Stimulated activated effector memory CD8-positive, alpha-beta T cell treated with anti-CD3 and anti-CD28 coated beads, Interleukin-12 subunit alpha, Interleukin-12 subunit beta, amount 100 ng/mL, for 72 hours (primary cell): ENCODE measurements around the gene IPO9.

Experiments
- ATAC-seq: fragments of 150-1000 bp; cut with Tn5 transposase; 2 replicates; pipeline ENCODE4 v1.10.0; 2021
- DNase-seq, 2 donors: peaks; one replicate each; pipeline ENCODE4 v3.0.0; 2021 to 2022; ENCODE audit warnings: low spot score in 2 of 2
- H3K27ac Mint-ChIP-seq: one replicate; pipeline ENCODE4 v1.8.0; 2022; ENCODE audit warnings: mild to moderate bottlenecking, mixed read lengths
- H3K36me3 Mint-ChIP-seq: one replicate; pipeline ENCODE4 v1.8.0; 2022; ENCODE audit warnings: mild to moderate bottlenecking, mixed read lengths
- H3K4me1 Mint-ChIP-seq: one replicate; pipeline ENCODE4 v1.8.0; 2022; ENCODE audit warnings: mixed read lengths
- H3K4me3 Mint-ChIP-seq: one replicate; pipeline ENCODE4 v1.8.0; 2022; ENCODE audit warnings: mild to moderate bottlenecking, mixed read lengths
- H3K9me3 Mint-ChIP-seq: one replicate; pipeline ENCODE4 v1.8.0; 2022; ENCODE audit warnings: mixed read lengths

Gene IPO9

GRCh38 chr1:201828820-201829774 is at the start of gene IPO9:
TSS of gene IPO9 (plus strand) at chr1:201829157. CDS start at chr1:201829210, 53 bp downstream.
- H3K4me1 Mint-ChIP-seq = peaks cover 28% of the 10 kb centered on the region
- peak within 1 kb of the TSS; percentile 97 for H3K27ac Mint-ChIP-seq
- ATAC-seq = peak; percentile 94
- H3K9me3 Mint-ChIP-seq = no peaks in the 10 kb centered on the region
- H3K36me3 Mint-ChIP-seq = peaks cover 31% of the 10 kb centered on the region
- peak within 1 kb of the TSS; percentile 91 for H3K4me3 Mint-ChIP-seq
- peak; percentile 97 to 98 for DNase-seq

DNA sequence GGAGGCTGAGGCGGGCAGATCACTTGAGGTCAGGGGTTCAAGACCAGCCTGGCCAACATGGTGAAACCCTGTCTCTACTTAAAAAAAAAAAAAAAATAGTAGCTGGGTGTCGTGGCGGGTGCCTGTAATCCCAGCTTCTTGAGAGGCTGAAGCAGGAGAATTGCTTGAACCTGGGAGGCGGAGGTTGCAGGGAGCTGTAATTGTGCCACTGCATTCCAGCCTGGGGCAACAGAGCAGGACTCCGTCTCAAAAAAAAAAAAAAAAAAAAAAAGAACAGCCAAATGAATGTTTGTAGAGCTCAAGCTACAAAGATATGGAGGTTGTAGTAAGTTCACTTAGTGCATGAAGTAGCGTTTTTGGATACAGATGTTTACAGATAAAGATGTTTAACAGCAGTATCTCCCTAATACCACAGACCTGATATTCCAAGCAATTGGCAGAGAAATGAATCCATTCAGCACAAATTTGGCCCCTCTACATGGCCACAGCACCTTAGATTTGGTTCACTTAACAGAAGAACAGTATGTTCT is 49.5 kb upstream of the IPO9 start:
- DNase-seq = no peak
- no peaks in the 10 kb centered on the region for H3K9me3 Mint-ChIP-seq
- ATAC-seq = no peak
- H3K27ac Mint-ChIP-seq = no peak overlapping the region
- no peak overlapping the region for H3K4me3 Mint-ChIP-seq
- no peaks in the 10 kb centered on the region for H3K4me1 Mint-ChIP-seq
- no peaks in the 10 kb centered on the region for H3K36me3 Mint-ChIP-seq

GRCh38 chr1:201780952-201781351 is 48.0 kb upstream of the IPO9 start:
- DNase-seq (no peak), ATAC-seq (no peak)
- H3K27ac Mint-ChIP-seq = no peak overlapping the region
- H3K9me3 Mint-ChIP-seq = no peaks in the 10 kb centered on the region
- no peaks in the 10 kb centered on the region for H3K4me1 Mint-ChIP-seq
- H3K4me3 Mint-ChIP-seq = no peak overlapping the region
- no peaks in the 10 kb centered on the region for H3K36me3 Mint-ChIP-seq

- Mint-ChIP-seq H3K27ac (no peak overlapping the region), H3K4me1 (no peaks in the 10 kb centered on the region), H3K9me3 (no peaks in the 10 kb centered on the region), H3K4me3 (no peak overlapping the region), H3K36me3 (no peaks in the 10 kb centered on the region)
- ATAC-seq (no peak), DNase-seq (no peak)
Measured at GRCh38 chr1:201781437-201781836, 47.5 kb upstream of the IPO9 start.

GRCh38 chr1:201782353-201782752 is 46.6 kb upstream of the IPO9 start:
- H3K4me1 Mint-ChIP-seq = no peaks in the 10 kb centered on the region

DNA sequence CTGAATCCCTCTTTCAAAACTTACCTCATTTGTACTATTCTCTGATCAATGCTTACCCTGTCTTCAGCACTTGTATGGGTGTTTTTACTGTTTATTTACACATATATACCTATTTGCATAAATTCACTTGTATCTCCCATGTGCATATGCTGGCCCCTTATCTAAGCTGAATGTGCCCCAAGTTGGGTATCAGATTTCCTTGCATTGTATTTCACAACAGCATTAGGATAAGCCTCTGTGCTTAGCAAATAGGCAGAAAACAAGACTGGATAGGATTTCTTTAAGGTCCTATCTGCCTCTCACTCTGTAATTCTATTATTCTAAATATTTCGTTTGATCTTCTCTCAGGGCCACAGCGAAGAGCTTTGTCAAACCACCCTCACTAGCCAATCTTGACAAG is 45.9 kb upstream of the IPO9 start:
- H3K27ac Mint-ChIP-seq = no peak overlapping the region
- ATAC-seq (no peak), DNase-seq (no peak)
- no peaks in the 10 kb centered on the region for H3K9me3 Mint-ChIP-seq
- H3K4me3 Mint-ChIP-seq = no peak overlapping the region
- no peaks in the 10 kb centered on the region for H3K36me3 Mint-ChIP-seq
- no peaks in the 10 kb centered on the region for H3K4me1 Mint-ChIP-seq

More at GRCh38 chr1:201782353-201782752, 46.6 kb upstream of the IPO9 start:
- no peak overlapping the region for H3K27ac Mint-ChIP-seq
- no peaks in the 10 kb centered on the region for H3K9me3 Mint-ChIP-seq
- no peak for ATAC-seq
- H3K36me3 Mint-ChIP-seq = no peaks in the 10 kb centered on the region
- DNase-seq = no peak
- no peak overlapping the region for H3K4me3 Mint-ChIP-seq

DNA sequence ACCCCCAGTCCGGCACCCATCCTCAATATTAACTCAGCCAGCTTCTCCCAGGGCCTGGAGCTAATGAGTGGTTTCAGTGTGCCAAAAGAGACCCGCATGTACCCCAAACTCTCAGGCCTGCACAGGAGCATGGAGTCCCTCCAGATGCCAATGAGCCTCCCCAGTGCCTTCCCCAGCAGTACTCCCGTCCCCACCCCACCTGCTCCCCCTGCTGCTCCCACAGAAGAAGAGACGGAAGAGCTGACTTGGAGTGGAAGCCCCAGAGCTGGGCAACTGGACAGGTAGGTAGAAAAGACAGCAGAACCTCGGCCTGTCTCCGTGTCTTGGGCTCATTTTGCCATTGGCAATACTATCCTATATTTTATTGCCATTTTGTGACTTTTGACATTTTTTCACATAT is 45.4 kb upstream of the IPO9 start:
- Mint-ChIP-seq H3K27ac (no peak overlapping the region), H3K4me1 (no peaks in the 10 kb centered on the region), H3K4me3 (no peak overlapping the region), H3K36me3 (no peaks in the 10 kb centered on the region), H3K9me3 (no peaks in the 10 kb centered on the region)
- no peak for ATAC-seq
- no peak for DNase-seq

DNA sequence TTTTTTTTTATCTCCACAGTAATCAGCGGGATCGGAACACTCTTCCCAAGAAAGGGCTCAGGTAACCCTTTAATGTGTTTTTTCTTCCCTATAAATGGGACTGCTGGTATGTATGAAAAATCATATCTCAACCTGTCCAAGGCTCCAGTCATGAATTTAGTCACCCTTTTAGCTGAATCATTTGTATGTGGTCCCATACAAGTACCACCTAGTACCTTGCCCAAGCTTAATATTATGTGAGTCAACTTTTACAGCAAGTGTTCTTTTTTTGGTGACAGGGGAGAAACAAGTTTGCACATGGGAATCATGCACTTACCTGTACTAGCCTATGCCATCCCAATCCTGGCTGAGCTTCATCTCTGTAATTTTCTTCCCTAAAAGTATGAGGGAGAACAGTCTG is 43.7 kb upstream of the IPO9 start:
- H3K4me1 Mint-ChIP-seq = peaks cover 2% of the 10 kb centered on the region
- no peak overlapping the region for H3K4me3 Mint-ChIP-seq
- no peaks in the 10 kb centered on the region for H3K36me3 Mint-ChIP-seq
- DNase-seq = no peak
- H3K9me3 Mint-ChIP-seq = no peaks in the 10 kb centered on the region
- ATAC-seq = peak; percentile 54
- H3K27ac Mint-ChIP-seq = no peak overlapping the region

DNA sequence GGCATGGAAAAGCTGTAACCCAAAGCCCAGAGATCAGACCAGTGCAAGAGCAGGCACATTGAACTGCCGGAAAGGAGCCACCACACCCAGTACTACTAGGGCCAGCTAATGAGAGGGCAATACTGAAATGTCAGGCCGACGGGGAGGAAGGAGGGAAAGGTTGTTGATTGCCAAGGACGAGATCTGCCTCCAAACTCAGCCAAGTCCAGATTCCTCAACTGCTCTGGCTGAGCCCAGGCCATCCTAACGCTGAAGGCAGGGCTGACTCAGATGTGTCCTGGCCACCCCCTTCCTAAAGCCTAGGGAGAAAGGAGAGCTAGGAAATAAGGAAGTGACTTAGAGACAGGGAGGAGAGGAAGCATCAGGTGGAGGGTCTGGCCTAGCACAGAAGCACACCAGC is 42.1 kb upstream of the IPO9 start:
- H3K36me3 Mint-ChIP-seq = no peaks in the 10 kb centered on the region
- no peaks in the 10 kb centered on the region for H3K9me3 Mint-ChIP-seq
- no peak overlapping the region for H3K27ac Mint-ChIP-seq
- peaks cover 6% of the 10 kb centered on the region for H3K4me1 Mint-ChIP-seq
- ATAC-seq (no peak), DNase-seq (no peak)
- no peak overlapping the region for H3K4me3 Mint-ChIP-seq

DNA sequence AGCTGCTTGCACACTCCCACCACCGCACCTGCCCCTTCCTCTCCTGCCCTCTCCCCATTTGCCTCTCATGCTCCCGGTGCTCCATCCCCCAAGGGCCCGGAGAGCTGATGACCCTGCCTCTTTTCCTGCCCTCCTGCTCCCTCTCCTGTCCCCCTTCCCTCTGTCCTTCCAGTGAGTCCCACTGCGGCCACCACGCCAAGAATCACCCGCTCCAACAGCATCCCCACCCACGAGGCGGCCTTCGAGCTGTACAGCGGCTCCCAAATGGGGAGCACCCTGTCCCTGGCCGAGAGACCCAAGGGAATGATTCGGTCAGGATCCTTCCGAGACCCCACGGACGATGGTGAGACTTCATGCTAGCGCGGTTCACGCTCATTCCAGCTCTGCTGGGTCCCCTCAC is 40.7 kb upstream of the IPO9 start:
- Mint-ChIP-seq H3K27ac (no peak overlapping the region), H3K9me3 (no peaks in the 10 kb centered on the region), H3K4me1 (peaks cover 6% of the 10 kb centered on the region), H3K36me3 (no peaks in the 10 kb centered on the region), H3K4me3 (no peak overlapping the region)
- ATAC-seq (no peak), DNase-seq (no peak)

- Mint-ChIP-seq H3K4me3 (no peak overlapping the region), H3K27ac (no peak overlapping the region), H3K36me3 (no peaks in the 10 kb centered on the region), H3K4me1 (peaks cover 6% of the 10 kb centered on the region), H3K9me3 (no peaks in the 10 kb centered on the region)
- ATAC-seq (no peak), DNase-seq (no peak)
Measured at GRCh38 chr1:201789245-201789644, 39.7 kb upstream of the IPO9 start.

- Mint-ChIP-seq H3K4me3 (no peak overlapping the region), H3K36me3 (no peaks in the 10 kb centered on the region), H3K4me1 (peaks cover 6% of the 10 kb centered on the region), H3K27ac (no peak overlapping the region), H3K9me3 (no peaks in the 10 kb centered on the region)
- no peak for DNase-seq
- ATAC-seq = no peak
Measured at GRCh38 chr1:201790261-201790660, 38.7 kb upstream of the IPO9 start.

GRCh38 chr1:201791051-201791778 is 37.7 kb upstream of the IPO9 start:
- Mint-ChIP-seq H3K36me3 (no peaks in the 10 kb centered on the region), H3K27ac (peak overlapping the region; percentile 56), H3K9me3 (no peaks in the 10 kb centered on the region), H3K4me1 (peaks cover 6% of the 10 kb centered on the region), H3K4me3 (no peak overlapping the region)
- no peak for ATAC-seq
- DNase-seq = no peak

DNA sequence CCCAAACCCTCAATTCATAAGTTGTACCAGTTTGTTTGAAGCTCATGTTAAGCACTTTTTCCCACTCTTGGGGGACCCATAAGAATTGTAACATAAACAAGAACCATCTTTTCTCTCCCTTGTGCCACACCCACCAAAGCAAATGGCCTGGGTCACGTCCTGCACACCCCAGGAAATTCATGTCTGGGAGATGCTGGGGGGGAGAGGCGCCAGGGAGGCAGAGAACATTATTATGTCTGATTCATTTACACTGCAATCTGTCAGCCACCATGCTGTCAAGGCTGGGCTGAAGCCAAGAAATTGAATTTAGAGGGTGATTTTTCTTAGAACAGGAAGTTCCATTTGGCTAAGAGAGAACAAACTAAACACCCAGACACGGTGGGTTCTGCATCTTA is 37.2 kb upstream of the IPO9 start:
- Mint-ChIP-seq H3K4me1 (peaks cover 6% of the 10 kb centered on the region), H3K4me3 (no peak overlapping the region), H3K9me3 (no peaks in the 10 kb centered on the region), H3K27ac (peak overlapping the region; percentile 56), H3K36me3 (no peaks in the 10 kb centered on the region)
- DNase-seq (no peak), ATAC-seq (no peak)

GRCh38 chr1:201792534-201793305 is 36.2 kb upstream of the IPO9 start:
- Mint-ChIP-seq H3K4me3 (no peak overlapping the region), H3K36me3 (no peaks in the 10 kb centered on the region), H3K27ac (no peak overlapping the region), H3K4me1 (peaks cover 6% of the 10 kb centered on the region), H3K9me3 (no peaks in the 10 kb centered on the region)
- DNase-seq (peak; percentile 26 to 67), ATAC-seq (peak; percentile 66)
